ENCODE data around the gene SIGLEC14.
"Not testable (repeated sequence)": the region's sequence is repeated elsewhere in the genome, so short reads cannot be mapped to it uniquely, and the experiment has no call there.

SIGLEC14 gene

GRCh38 chr19:51675911-51676565 lies 29.4 kb upstream of the SIGLEC14 start:
- DNase-seq (ENCODE audit: low read depth), result not testable (repeated sequence)

DNA sequence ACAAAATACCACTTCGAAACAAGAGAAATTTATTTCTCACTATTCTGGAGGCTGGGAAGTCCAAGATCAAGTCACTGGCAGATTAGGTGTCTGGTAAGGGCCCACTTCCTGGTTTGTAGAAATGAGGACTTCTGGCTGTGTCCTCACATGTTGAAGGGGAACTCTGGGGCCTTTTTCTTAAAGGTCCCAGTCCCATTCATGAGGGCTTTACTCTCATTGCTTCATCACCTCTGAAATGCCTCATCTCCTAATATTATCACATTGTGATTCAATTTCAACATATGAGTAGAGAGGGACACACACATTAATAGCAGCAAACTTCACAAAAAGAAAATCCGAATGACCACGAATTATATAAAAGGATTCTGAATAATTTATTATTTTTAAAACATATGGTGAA lies 21.6 kb upstream of the SIGLEC14 start:
- DNase-seq (ENCODE audit: low read depth), result no peak

DNA sequence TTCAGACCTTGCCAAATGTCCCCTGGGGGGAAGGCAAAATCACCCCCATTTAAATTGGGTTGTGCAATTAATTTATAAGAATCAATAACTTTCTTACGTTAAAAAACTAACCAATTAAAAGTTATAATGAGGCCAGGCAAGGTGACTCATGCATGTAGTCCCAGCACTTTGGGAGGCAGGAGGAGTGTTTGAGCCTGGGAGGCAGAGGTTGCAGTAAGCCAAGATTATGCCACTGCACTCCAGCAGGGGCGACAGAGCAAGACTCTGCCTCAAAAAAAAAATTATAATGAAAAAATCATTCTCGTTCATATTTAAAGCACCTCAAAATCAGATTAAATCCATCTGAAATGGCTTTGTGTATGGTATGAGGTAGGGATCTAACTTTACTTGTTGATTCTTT lies 18.4 kb upstream of the SIGLEC14 start:
- DNase-seq (ENCODE audit: low read depth), result no peak

DNA sequence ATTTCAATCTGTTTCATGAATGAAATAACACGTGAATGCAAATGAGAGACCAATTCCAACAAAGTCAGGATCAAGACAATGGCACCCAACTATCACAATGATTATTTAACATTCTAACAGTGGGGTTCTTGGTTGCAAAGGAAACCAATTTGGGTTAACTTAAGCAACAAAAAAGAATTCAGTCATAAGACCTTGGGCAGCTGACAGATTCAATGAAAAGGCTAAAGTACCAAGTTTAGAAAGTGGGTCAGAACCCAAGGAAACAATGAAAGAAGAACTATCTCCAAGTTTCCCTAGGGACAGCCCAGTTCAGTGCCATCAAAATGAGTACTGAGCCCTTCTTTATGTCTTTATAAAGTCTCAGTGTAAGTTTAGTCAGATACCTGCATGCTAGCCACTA lies 17.5 kb upstream of the SIGLEC14 start:
- no peak for DNase-seq (ENCODE audit: low read depth)

GRCh38 chr19:51663650-51664049 lies 17.0 kb upstream of the SIGLEC14 start:
- no peak for DNase-seq (ENCODE audit: low read depth)

DNA sequence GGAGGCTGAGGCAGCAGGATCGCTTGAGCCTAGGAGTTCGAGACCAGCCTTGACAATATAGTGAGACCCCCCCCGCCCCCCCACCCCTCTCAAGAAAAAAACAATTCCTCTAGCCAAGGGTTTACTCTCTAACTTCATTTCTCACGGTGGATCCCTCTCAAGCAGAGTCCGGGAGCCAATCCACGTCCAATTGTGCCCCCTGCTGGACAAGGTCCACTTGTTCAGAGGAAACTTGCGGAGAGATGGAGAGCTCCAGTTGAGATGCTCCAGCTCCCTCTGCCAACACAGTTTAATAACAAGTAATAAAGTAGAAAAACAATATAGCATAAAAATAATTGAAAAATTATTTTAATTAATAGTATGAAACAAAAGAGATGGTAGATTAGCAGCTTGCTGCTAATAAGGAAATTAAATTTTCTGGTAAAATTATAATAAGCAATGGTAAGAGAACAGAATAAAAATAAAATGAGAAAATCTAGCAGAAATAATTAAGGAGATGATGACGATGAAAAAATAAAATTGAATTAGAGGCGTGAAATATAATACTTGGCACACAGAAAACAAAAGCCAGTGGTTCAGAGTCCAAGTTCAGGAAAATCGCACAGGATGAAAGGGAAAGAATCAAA lies 14.5 kb upstream of the SIGLEC14 start:
- peak; percentile 39 for DNase-seq (ENCODE audit: low read depth)

DNA sequence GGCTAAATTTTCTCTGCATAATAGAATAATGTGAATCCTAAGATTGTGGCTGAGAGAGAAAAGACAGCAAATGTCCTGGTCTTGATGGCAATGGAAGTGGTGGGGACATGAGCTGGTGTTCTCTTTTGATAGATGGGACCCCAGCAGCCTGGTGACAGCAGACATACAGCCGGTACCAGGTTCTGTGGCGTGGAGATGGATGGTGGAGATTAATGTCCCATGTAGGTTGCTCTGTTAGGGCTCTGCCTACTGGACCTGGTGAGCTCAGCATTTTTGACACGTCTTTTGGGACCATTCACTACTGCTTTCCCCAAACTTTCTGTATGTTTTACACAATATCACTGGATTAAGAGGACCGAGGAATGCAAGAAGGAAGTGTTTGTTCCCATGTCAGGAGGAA lies 8.2 kb upstream of the SIGLEC14 start:
- no peak for DNase-seq (ENCODE audit: low read depth)

DNA sequence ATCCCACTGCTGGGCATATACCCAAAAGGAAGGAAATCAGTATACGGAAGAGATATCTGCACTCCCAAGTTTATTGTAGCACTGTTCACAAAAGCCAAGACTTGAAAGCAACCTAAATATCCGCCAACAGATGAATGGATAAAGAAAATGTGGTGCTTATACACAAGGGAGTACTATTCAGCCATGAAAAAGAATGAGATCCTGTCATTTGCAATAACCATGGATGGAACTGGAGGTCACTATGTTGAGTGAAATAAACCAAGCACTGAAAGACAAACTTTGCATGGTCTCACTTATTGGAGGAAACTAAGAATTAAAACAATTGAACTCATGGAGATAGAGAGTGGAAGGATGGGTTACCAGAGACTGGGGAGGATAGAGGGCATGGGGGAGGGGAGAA lies 6.5 kb upstream of the SIGLEC14 start:
- DNase-seq (ENCODE audit: low read depth), result no peak

GRCh38 chr19:51652266-51652665 lies 5.6 kb upstream of the SIGLEC14 start:
- no peak for DNase-seq (ENCODE audit: low read depth)

- no peak for DNase-seq (ENCODE audit: low read depth)
Observed at GRCh38 chr19:51651216-51651846, 4.7 kb upstream of the SIGLEC14 start.

DNA sequence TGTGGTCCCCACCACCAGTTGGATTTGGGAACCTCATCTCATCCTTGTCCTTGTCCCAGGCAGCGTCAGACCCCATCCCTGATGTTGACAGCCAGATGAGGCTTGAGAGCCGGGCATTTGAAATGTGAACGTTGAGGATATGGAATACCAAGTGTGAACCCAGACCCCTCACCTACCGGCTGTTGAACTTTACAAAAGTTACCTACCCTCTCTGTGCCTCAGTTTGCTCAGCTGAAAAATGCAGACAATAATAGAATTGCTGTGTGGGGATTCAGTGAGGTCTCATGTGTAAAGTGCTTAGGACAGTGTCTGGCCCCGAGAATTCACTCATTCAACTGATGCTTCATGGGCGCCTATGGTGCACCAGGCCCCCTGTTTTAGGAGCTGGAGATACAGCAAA lies 693 bp upstream of the SIGLEC14 start:
- no peak for DNase-seq (ENCODE audit: low read depth)

- no peak for DNase-seq (ENCODE audit: low read depth)
Observed at GRCh38 chr19:51644636-51645271, 1.9 kb downstream of the SIGLEC14 start.

DNA sequence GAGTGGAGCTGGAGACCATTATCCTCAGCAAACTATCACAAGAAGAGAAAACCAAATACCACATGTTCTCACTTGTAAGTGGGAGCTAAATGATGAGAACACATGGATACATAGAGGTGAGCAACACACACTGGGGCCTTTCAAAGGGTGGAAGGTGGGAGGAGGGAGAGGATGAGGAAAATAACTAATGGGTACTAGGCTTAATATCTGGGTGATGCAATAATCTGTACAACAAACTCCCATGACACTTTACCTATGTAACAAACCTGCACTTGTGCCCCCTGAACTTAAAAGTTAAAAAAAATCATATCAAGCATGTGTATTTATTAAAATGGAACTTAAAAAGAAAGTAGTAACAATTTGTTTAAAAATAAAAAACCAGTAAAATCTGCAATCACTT lies 5.0 kb downstream of the SIGLEC14 start:
- no peak for DNase-seq (ENCODE audit: low read depth)

GRCh38 chr19:51640386-51640785 lies 6.2 kb downstream of the SIGLEC14 start:
- no peak for DNase-seq (ENCODE audit: low read depth)

GRCh38 chr19:51639916-51640315 lies 6.7 kb downstream of the SIGLEC14 start:
- no peak for DNase-seq (ENCODE audit: low read depth)

GRCh38 chr19:51637362-51637978 lies 9.2 kb downstream of the SIGLEC14 start:
- DNase-seq (ENCODE audit: low read depth), result no peak

GRCh38 chr19:51632126-51632525 lies 14.5 kb downstream of the SIGLEC14 start:
- no peak for DNase-seq (ENCODE audit: low read depth)

DNA sequence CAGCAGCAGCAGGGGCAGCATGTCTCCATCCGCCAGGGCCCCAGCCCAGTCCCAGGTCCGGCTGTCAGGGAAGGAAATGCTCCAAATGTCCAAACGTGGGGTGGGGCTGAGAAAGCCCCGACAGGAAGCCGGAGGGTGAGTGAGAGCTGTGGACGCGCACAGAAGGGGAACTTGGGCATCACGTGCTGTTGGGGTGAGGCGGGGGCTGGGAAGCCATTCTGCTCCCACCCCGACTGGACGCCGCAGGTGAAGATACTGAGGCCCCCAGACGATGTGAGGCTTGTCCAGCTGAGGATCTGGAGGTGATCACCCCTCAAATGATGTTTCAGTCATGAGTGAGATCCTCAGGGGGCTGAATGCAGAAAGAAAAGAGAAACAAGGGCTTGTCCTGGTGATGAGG lies 16.3 kb downstream of the SIGLEC14 start, which contains the start of gene SIGLEC5:
SIGLEC5 (minus strand) TSS at position 87 of the 400 bp plus-strand sequence; CDS start at position 21, 66 bp downstream.
- DNase-seq (ENCODE audit: low read depth), result not testable (repeated sequence)

- no peak for DNase-seq (ENCODE audit: low read depth)
Observed at GRCh38 chr19:51628153-51628939, 18.3 kb downstream of the SIGLEC14 start.

GRCh38 chr19:51627491-51628138 lies 19.0 kb downstream of the SIGLEC14 start:
- no peak for DNase-seq (ENCODE audit: low read depth)

DNA sequence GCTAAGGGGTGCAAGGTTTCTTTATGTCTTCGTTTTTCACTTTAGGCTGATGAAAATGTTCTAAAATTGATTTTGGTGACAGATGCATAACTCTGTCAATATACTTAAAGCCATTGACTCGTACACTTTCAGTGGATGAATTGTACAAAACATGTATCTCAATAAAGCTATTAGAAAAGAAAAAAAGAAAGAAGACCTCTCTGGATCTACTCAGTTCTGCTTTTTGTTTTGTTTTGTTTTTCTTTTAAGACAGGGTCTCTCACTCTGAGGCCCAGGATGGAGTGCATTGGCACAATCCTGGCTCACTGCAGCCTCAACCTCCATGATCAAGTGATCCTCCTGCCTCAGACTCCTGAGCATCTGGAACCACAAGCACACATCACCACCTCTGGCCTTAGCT lies 19.9 kb downstream of the SIGLEC14 start:
- DNase-seq (ENCODE audit: low read depth), result no peak
